Right lung (tissue), 5 donors: ENCODE data around the gene OR11H7. TPM values are rescaled to one million over a fixed set of nuclear protein-coding genes. Genes with fewer than 3 reads are reported as not detected.
"Not testable (repeated sequence)": the region's sequence is repeated elsewhere in the genome, so short reads cannot be mapped to it uniquely, and the experiment has no call there.

Experiments used
- DNase-seq, 2 donors: peaks; one replicate each; pipeline ENCODE4 v3.0.0-alpha.2; 2013
- polyA plus RNA-seq, 5 donors: library from polyadenylated mRNA; unstranded; fragments of 120-200 nt; gene quantifications; one replicate each; pipeline versions ENCODE4 v1.2.1 to v1.2.3, GENCODE V29; 2013; ENCODE audit warnings: inconsistent platforms in 1 of 5, low replicate concordance in 1 of 5; ENCODE audit not compliant: insufficient read length in 5 of 5, insufficient read depth in 1 of 5

Gene OR11H7
- polyA plus RNA-seq, 5 donors: 0.51 to 0.84 (median 0.59) TPM

- DNase-seq: no peak
Measured at GRCh38 chr14:20277409-20277808, 48.6 kb downstream of the OR11H7 start.

GRCh38 chr14:20278414-20278813 is 49.6 kb downstream of the OR11H7 start:
- no peak for DNase-seq

GRCh38 chr14:20280265-20280664 is 51.5 kb downstream of the OR11H7 start:
- not testable (repeated sequence) for DNase-seq

Other genes with a start within 250 kb of the OR11H7 start
- gene OR4Q2, start 226.8 kb upstream of the OR11H7 start, polyA plus RNA-seq: not detected
- not detected for gene OR4K14, start 209.7 kb upstream of the OR11H7 start, polyA plus RNA-seq
- not detected for gene OR4K13, start 192.9 kb upstream of the OR11H7 start, polyA plus RNA-seq
- gene OR4L1, start 168.9 kb upstream of the OR11H7 start, polyA plus RNA-seq: not detected
- gene OR4K17, start 118.2 kb upstream of the OR11H7 start, polyA plus RNA-seq: under 1 TPM in 3 of 5 donors, not detected in 2; 0.06 to 0.12 (median 0.08) TPM
- not detected for gene OR4N5, start 90.2 kb upstream of the OR11H7 start, polyA plus RNA-seq
- not detected for gene OR11G2, start 38.1 kb upstream of the OR11H7 start, polyA plus RNA-seq
- not detected for gene OR11H6, start 5.3 kb upstream of the OR11H7 start, polyA plus RNA-seq
- under 1 TPM in 1 of 5 donors, not detected in 4; 0.14 TPM for gene OR11H4, start 10.3 kb downstream of the OR11H7 start, polyA plus RNA-seq
- 10 to 100 TPM; 18.8 to 26.5 (median 23.7) TPM for gene TTC5, start 77.0 kb downstream of the OR11H7 start, polyA plus RNA-seq
- gene CCNB1IP1, start 104.3 kb downstream of the OR11H7 start, polyA plus RNA-seq: 100 to 1,000 TPM; 109 to 150 (median 141) TPM
- 10 to 100 TPM; 50.3 to 71.0 (median 62.8) TPM for gene PARP2, start 114.7 kb downstream of the OR11H7 start, polyA plus RNA-seq
- gene TEP1, start 184.5 kb downstream of the OR11H7 start, polyA plus RNA-seq: 10 to 100 TPM; 19.1 to 22.6 (median 20.8) TPM
- gene KLHL33, start 207.2 kb downstream of the OR11H7 start, polyA plus RNA-seq: under 1 TPM; 0.23 to 0.27 (median 0.26) TPM
- gene OSGEP, start 225.8 kb downstream of the OR11H7 start, polyA plus RNA-seq: 10 to 100 TPM; 72.4 to 90.2 (median 78.0) TPM
- gene APEX1, start 226.2 kb downstream of the OR11H7 start, polyA plus RNA-seq: 100 to 1,000 TPM; 318 to 352 (median 331) TPM
- gene PIP4P1, start 232.5 kb downstream of the OR11H7 start, polyA plus RNA-seq: 10 to 100 TPM; 27.3 to 36.8 (median 33.0) TPM
- 10 to 100 TPM; 31.0 to 47.3 (median 36.0) TPM for gene PNP, start 240.4 kb downstream of the OR11H7 start, polyA plus RNA-seq